Right forelimb (tissue), 1 donor: Measurements from ENCODE around the gene TRUB2.

Experiments
- DNase-seq: peaks from one replicate; pipeline ENCODE4 v3.0.0-alpha.2; 2018

The TRUB2 gene

GRCh38 chr9:128322404-128323211, at the start of gene TRUB2, which contains the start of gene COQ4:
Gene TRUB2, minus strand, starts transcription at chr9:128322447. Its CDS starts 39 bp downstream, at chr9:128322408.
Gene COQ4, plus strand, starts transcription at chr9:128322839. Its CDS starts 20 bp downstream, at chr9:128322859.
- DNase-seq: peak; percentile 97

DNA sequence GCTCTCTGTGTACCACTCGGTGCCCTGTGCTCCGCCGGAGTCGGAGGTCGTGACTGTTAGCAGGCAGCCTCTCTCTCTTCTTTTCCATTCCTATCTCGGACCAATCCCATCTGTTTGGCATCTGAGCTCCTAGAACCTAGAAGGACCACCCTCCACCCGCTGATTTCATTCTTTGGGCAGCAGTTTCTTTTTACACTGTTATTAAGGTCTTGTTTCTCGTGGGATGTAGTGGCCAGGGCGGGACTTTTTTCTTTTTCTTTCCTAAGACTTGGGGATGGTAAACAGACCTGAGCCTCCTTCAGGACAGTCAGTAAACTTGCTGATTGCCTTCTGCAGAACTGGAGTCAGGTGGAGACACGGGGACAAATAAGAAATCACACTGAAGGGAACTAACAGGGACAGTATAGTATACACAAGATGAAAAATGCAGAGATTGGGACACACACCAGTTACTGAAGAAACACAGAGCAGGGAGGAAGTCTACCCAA, 49.4 kb upstream of the TRUB2 start:
- DNase-seq: no peak

DNA sequence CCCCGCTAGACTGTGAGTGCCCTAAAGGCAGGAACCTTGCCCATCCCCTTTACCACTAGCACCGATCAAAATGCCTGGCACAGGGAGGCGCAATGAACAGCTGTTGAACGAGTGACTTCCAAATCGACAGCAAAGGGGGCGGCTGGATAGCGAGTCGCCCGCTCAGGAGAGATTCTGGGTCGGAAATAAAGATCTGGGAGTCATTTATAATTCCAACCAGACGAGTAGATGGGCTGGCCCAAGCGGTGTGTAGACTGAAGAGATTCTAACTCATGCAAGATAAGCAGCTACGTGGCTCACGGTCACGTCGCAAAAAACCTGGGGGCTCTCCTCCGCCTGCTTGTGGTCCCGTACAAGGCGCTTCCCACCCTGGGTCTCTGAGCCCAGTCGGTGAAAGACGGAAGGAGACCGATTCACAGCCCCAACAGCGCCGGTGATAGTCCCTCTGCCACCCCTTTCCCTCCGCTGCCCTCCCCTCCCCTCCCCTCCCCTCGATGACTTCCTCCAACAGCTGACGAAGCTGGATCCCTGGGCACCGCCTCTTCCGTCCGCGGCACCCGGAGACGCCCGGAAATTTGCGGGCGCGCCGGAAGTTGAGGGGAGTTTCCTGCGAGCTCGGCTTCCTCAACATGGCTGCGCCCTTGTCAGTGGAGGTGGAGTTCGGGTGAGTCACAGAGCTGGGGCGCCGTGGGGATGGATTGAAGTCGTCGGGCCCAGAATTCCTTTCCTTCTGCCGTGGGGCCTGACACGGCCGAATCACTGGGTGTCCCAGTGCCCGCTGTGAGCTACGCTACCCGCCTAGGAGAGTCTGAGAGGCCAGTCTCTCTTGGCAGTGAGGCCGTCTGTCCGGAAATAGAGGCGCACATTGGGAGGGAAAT, 48.7 kb upstream of the TRUB2 start, which contains the start of gene URM1:
Gene URM1, plus strand, starts transcription at position 623 of the 878 bp plus-strand sequence. Its CDS starts 7 bp downstream, at position 630.
- DNase-seq: peak; percentile 98

- DNase-seq: no peak
These were observed 48.1 kb upstream of the TRUB2 start for GRCh38 chr9:128370367-128370751.

GRCh38 chr9:128369024-128369706, 46.9 kb upstream of the TRUB2 start:
- no peak for DNase-seq

- no peak for DNase-seq
These were observed 43.3 kb upstream of the TRUB2 start for GRCh38 chr9:128365525-128365924.

DNA sequence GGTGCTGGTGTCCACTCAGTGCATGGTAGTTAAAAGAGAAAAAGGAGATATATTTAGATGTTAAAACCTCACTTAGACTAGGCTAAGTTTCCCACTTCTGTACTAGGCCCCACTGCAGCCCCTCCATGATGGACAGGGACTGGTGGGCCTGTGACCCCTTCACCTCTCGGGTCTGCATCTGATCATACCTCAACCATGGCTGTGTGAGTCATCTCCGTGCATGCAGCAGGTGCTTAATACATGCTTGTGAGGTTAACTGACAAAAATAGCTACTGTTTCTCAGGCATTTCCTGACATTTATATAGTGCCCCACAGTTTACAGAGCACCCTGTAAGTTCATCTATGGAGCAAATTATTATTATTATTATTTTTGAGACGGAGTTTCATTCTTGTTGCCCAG, 40.5 kb upstream of the TRUB2 start:
- no peak for DNase-seq

GRCh38 chr9:128361986-128362646, 39.9 kb upstream of the TRUB2 start:
- DNase-seq: peak; percentile 92

- no peak for DNase-seq
These were observed 39.2 kb upstream of the TRUB2 start for GRCh38 chr9:128361296-128361985.

DNA sequence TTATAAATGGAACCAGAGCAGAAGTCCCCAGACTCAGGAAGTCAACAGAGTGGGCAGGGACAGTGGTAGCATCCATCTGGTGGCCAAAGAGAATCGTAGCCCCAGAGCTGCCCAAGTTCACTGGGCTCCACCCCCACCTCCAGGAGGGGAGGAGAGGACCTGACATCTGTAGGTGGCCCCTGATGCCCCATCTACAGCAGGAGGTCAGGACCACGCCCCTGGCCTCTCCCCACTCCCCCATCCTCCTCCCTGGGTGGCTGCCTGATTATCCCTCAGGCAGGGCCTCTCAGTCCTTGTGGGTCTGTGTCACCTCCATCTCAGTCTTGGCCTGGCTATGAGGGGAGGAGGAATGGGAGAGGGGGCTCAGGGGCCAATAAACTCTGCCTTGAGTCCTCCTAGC, 38.6 kb upstream of the TRUB2 start:
- DNase-seq: no peak

- DNase-seq: no peak
These were observed 36.6 kb upstream of the TRUB2 start for GRCh38 chr9:128358861-128359260.

GRCh38 chr9:128358090-128358489, 35.8 kb upstream of the TRUB2 start:
- DNase-seq: no peak

DNA sequence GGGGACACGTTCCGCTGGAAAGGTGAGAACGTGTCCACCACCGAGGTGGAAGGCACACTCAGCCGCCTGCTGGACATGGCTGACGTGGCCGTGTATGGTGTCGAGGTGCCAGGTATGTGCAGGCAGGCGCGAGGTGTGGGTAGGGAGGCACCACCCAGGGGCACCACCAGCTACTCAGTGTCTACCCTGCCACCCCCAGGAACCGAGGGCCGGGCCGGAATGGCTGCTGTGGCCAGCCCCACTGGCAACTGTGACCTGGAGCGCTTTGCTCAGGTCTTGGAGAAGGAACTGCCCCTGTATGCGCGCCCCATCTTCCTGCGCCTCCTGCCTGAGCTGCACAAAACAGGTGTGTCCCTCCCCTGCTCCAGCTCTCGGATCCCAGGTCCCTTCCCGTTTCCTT, 33.2 kb upstream of the TRUB2 start:
- no peak for DNase-seq

GRCh38 chr9:128349772-128350171, 27.5 kb upstream of the TRUB2 start:
- DNase-seq: no peak

- no peak for DNase-seq
These were observed 26.9 kb upstream of the TRUB2 start for GRCh38 chr9:128349125-128349524.

DNA sequence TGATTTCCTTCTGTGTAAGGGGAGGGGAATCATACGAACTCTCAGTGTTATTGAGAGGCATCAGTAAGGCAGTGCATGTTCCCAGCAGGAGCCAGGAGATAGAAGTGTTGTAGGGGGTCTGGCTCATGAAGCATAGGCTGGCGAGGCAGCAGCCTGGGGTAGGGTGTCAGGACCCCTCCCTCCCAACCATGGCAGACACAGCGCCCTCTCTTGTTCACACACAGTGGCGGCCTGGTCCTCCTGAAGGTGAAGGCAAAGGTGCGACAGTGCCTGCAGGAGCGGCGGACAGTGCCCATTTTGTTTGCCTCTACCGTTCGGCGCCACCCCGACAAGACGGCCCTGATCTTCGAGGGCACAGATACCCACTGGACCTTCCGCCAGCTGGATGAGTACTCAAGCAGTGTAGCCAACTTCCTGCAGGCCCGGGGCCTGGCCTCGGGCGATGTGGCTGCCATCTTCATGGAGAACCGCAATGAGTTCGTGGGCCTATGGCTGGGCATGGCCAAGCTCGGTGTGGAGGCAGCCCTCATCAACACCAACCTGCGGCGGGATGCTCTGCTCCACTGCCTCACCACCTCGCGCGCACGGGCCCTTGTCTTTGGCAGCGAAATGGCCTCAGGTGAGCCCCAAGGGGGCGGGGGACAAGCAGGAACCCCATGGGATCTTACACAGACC, 22.8 kb upstream of the TRUB2 start:
- DNase-seq: no peak

DNA sequence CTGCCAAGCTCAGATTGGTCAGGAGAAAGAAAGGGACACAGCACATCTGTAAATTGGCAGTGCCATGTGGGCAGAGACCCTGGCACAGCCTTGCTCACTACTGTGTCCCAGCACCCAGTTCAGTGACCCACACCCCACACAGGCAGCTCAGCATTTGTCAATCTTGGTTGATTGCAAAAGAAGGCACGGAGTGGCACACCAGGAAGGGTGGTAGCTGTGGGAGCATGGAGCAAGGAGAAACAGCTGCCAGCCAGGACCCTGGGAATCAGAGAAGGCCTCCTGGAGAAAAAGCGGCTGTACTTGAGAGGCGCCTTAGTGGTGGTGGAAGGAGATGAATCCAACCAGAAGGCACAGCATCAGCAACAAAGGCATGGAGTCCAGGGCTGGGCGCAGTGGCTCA, 21.6 kb upstream of the TRUB2 start:
- no peak for DNase-seq

DNA sequence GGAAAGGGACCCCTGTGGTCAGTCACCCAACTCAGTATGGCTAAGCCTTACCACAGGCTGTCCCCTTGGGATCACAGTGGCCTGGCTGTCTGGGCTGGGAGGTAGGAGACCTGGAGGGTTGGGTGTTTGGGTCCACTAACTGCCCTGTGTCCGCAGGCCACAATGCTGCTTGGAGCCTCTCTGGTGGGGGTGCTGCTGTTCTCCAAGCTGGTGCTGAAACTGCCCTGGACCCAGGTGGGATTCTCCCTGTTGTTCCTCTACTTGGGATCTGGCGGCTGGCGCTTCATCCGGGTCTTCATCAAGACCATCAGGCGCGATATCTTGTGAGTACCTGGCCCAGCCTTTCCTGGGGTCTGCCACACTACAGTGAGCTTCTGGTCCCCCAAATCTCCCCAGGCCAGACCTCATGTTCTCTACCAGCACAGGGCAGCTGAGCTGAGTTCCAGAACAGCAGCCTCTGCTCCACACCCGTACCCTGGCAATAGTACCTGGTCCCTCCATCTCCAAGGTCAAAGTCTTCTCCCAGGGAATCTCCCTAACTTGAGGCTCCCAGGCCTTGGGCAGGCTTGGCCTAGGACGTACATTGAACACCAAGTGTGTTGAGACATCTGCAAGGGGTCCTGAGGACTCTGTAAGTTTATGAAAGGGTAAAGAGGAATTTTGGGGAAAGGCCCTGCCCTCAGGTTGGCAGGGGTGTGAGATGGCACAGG, 20.9 kb upstream of the TRUB2 start:
- no peak for DNase-seq

- DNase-seq: peak; percentile 58
These were observed 19.2 kb upstream of the TRUB2 start for GRCh38 chr9:128341435-128341849.

DNA sequence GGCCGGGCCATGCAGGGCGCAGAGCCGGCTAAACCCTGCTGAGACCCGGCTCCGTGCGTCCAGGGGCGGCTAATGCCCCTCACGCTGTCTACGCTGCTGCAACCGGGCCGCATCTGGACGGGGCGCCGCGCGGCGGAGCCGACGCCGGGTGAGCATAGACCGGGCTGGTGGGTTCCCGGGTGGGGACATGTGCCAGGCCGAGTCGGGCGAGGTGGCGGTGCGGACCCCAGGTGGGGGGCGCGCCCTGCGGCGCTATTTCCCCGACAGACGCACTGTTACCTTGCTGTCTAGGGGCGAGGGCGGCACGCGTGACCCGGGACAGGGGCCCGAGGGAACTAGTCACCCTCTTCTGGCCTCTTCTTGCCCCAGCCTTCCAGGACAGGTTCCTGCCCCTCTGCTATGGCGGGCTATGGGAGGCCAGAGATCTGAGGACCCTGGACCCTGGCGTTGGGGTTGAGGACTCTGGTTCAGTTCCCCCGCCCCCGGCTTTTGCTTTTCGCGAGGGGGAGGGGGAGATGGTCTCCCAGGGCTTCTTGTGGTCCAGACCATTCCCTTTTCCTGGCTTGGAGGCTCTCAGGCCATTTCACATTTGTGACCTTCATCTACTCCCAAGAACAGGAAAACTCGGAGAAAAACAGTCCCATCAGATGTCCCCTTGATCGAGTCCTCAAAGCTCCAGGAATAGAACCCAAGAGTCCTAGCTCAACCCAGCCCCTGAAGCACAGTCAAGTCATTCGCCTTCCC, 18.6 kb upstream of the TRUB2 start:
- DNase-seq: no peak
